Caco-2 (cell line): ENCODE data around the gene PKD1L1. TPM values are rescaled to one million over a fixed set of nuclear protein-coding genes. Genes with fewer than 3 reads are reported as not detected.

ENCODE experiments used
- BruUV-seq: library from RNA; stranded (reverse); fragments of 400-500 nt; replicated peaks from 2 replicates; lab custom pipeline; 2021; lab: Mats Ljungman, UMichigan
- CTCF ChIA-PET: fragments of 300-600 bp; sonication (Branson Sonifier 250); formaldehyde crosslinking; loops from one replicate; lab custom pipeline; 2022; ENCODE audit warnings: antibody characterized with exemption; lab: Charles Lee
- POLR2A ChIA-PET: fragments of 300-600 bp; sonication (Branson Sonifier 250); formaldehyde crosslinking; loops from one replicate; lab custom pipeline; 2022; ENCODE audit warnings: antibody characterized with exemption; lab: Charles Lee
- DNase-seq, 2 experiments: peaks; one replicate each; pipeline versions ENCODE4 v3.0.0 to v3.0.0-alpha.2; 2020 to 2022
- H3K27me3 ChIP-seq: replicated peaks from 2 replicates; pipeline ENCODE4 v1.6.0; 2011; ENCODE audit warnings: low read length; ENCODE audit not compliant: control insufficient read depth, insufficient read depth
- H3K36me3 ChIP-seq: 2 replicates; pipeline ENCODE4 v1.5.1; 2011; ENCODE audit warnings: low read length; ENCODE audit not compliant: control insufficient read depth, insufficient read depth
- H3K4me1 ChIP-seq: fragments of 250-450 bp; sonication (Bioruptor Pico); 2 replicates; pipeline ENCODE4 v1.5.1; 2020; ENCODE audit warnings: mild to moderate bottlenecking
- H3K4me3 ChIP-seq: 2 replicates; pipeline ENCODE4 v1.5.1; 2011; ENCODE audit warnings: low read depth, mild to moderate bottlenecking, control low read depth, low read length
- H3K9me3 ChIP-seq: fragments of 250-450 bp; sonication (Bioruptor Pico); 2 replicates; pipeline ENCODE4 v1.5.1; 2020; ENCODE audit warnings: mild to moderate bottlenecking, moderate library complexity
- H3K27ac Mint-ChIP-seq: one replicate; pipeline ENCODE4 v1.8.0; 2022; ENCODE audit warnings: mixed read lengths; ENCODE audit not compliant: unreplicated experiment
- H3K27me3 Mint-ChIP-seq: one replicate; pipeline ENCODE4 v1.8.0; 2022; ENCODE audit warnings: mixed read lengths; ENCODE audit not compliant: insufficient read depth, unreplicated experiment
- H3K36me3 Mint-ChIP-seq: one replicate; pipeline ENCODE4 v1.8.0; 2022; ENCODE audit warnings: mild to moderate bottlenecking, mixed read lengths; ENCODE audit not compliant: insufficient read depth, unreplicated experiment
- H3K4me1 Mint-ChIP-seq: one replicate; pipeline ENCODE4 v1.8.0; 2022; ENCODE audit warnings: low read depth, mixed read lengths; ENCODE audit not compliant: unreplicated experiment
- H3K4me3 Mint-ChIP-seq: one replicate; pipeline ENCODE4 v1.8.0; 2022; ENCODE audit warnings: mild to moderate bottlenecking, moderate library complexity, mixed read lengths; ENCODE audit not compliant: unreplicated experiment
- H3K9me3 Mint-ChIP-seq: one replicate; pipeline ENCODE4 v1.8.0; 2022; ENCODE audit warnings: mixed read lengths; ENCODE audit not compliant: unreplicated experiment
- intact Hi-C: fragments of 100-400 bp; cut with micrococcal nuclease; formaldehyde crosslinking; loops from one replicate; pipeline ENCODE4 v1.10.0; 2022; ENCODE audit not compliant: unreplicated experiment
- total RNA-seq: library from RNA; stranded (reverse); gene quantifications from 2 replicates; pipeline ENCODE4 v1.2.3, GENCODE V29; 2022
- TF ChIP-seq, protein P1 (sequence below), 2 experiments: fragments of 200-600 bp in 1 of 2; IDR thresholded peaks; 1 replicate in 1 of 2; 2 replicates in 1 of 2; pipeline versions ENCODE4 v1.5.1 to v1.8.0; 2011 to 2022; ENCODE audit warnings: antibody characterized with exemption in 1 of 2, control low read depth in 1 of 2, inconsistent platforms in 1 of 2, low read depth in 1 of 2, low read length in 1 of 2, mild to moderate bottlenecking in 1 of 2, moderate library complexity in 1 of 2; ENCODE audit not compliant: insufficient read depth in 1 of 2, severe bottlenecking in 1 of 2, unreplicated experiment in 1 of 2

Gene PKD1L1
- total RNA-seq, 1 experiment from 2014 or later = 0.25 TPM

DNA sequence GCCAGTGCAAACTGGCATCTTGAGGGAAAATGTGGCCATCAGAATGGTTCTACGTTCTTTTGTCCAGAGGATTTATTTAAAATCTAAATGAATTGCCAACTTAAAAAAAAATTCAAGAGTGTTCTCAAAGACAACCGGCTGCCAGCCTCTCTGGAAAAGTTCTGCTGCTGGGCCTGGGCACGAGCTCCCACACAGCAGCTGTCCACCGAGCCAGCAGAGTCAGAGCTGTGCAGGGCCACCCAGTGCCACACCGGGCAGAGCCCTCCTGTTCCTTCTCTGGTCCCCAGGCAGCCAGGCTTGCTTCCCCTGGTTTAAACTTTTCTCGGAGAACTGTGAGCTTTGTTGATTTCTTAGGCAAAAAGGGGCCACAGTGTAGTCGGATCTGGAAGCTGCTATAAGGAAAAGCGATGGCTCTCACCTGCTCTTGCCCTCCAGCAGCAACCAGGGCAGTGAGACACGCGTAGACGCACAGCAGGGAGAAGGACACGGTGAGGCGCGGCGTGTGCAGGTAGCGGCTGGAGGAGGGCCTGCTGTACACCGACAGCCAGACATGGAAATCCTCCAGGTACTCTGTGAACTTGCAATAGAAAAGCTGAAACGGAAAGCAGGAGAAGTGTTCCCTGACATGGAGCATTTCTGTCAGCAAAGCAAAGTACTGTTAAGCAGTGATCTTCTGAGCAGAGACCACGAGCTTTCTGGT lies 111.6 kb downstream of the PKD1L1 start:
- ChIA-PET POLR2A (no interaction called here), CTCF (no interaction called here)
- no peak overlapping the region for H3K4me3 ChIP-seq
- H3K27me3 ChIP-seq = no peaks in the 10 kb centered on the region
- H3K27ac Mint-ChIP-seq = no peak overlapping the region
- no peak overlapping the region for H3K4me3 Mint-ChIP-seq
- BruUV-seq = no TSS peak
- no peaks in the 10 kb centered on the region for H3K36me3 ChIP-seq
- TF ChIP-seq, protein P1, sequence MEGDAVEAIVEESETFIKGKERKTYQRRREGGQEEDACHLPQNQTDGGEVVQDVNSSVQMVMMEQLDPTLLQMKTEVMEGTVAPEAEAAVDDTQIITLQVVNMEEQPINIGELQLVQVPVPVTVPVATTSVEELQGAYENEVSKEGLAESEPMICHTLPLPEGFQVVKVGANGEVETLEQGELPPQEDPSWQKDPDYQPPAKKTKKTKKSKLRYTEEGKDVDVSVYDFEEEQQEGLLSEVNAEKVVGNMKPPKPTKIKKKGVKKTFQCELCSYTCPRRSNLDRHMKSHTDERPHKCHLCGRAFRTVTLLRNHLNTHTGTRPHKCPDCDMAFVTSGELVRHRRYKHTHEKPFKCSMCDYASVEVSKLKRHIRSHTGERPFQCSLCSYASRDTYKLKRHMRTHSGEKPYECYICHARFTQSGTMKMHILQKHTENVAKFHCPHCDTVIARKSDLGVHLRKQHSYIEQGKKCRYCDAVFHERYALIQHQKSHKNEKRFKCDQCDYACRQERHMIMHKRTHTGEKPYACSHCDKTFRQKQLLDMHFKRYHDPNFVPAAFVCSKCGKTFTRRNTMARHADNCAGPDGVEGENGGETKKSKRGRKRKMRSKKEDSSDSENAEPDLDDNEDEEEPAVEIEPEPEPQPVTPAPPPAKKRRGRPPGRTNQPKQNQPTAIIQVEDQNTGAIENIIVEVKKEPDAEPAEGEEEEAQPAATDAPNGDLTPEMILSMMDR (IDR thresholded peaks at IDR 0.05; ENCODE audit: insufficient read depth in 1 of 2, low read depth in 1 of 2, low read length in 1 of 2, severe bottlenecking in 1 of 2, unreplicated experiment in 1 of 2) = no peak
- no peaks in the 10 kb centered on the region for H3K4me1 Mint-ChIP-seq
- no peaks in the 10 kb centered on the region for H3K27me3 Mint-ChIP-seq
- H3K9me3 Mint-ChIP-seq = no peaks in the 10 kb centered on the region
- no peak for DNase-seq
- no peaks in the 10 kb centered on the region for H3K9me3 ChIP-seq
- intact Hi-C loops = no loop called here
- no peaks in the 10 kb centered on the region for H3K4me1 ChIP-seq
- H3K36me3 Mint-ChIP-seq = no peaks in the 10 kb centered on the region

DNA sequence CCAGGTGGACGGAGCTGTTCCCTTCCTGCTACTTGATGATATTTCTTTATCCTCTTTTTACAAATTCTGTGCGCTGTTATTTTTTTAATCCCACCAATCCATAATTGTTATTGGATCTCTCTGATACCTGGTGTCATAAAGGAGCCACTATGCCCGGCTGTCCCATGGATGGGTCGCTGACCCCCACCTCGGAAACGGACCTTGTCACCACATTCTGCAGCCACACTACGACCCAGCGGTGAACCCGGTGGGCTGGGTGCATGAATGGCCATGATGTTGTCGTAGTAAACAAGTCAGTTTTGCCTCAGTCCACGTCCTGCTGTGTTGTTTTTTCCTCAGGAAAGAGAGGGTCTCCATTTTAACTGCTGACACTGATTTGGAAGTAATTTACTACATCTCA lies 112.2 kb downstream of the PKD1L1 start:
- H3K4me3 Mint-ChIP-seq = no peak overlapping the region
- H3K36me3 Mint-ChIP-seq = no peaks in the 10 kb centered on the region
- Histone ChIP-seq H3K36me3 (no peaks in the 10 kb centered on the region), H3K4me3 (no peak overlapping the region), H3K9me3 (no peaks in the 10 kb centered on the region), H3K4me1 (no peaks in the 10 kb centered on the region), H3K27me3 (no peaks in the 10 kb centered on the region)
- CTCF ChIA-PET = no interaction called here
- no peaks in the 10 kb centered on the region for H3K27me3 Mint-ChIP-seq
- no TSS peak for BruUV-seq
- intact Hi-C loops = no loop called here
- H3K9me3 Mint-ChIP-seq = no peaks in the 10 kb centered on the region
- POLR2A ChIA-PET = no interaction called here
- TF ChIP-seq, protein P1 (IDR thresholded peaks at IDR 0.05; ENCODE audit: insufficient read depth in 1 of 2, low read depth in 1 of 2, low read length in 1 of 2, severe bottlenecking in 1 of 2, unreplicated experiment in 1 of 2) = no peak
- H3K4me1 Mint-ChIP-seq = no peaks in the 10 kb centered on the region
- DNase-seq = no peak
- no peak overlapping the region for H3K27ac Mint-ChIP-seq

GRCh38 chr7:47833211-47833610 lies 115.1 kb downstream of the PKD1L1 start:
- Histone ChIP-seq H3K9me3 (no peaks in the 10 kb centered on the region), H3K36me3 (no peaks in the 10 kb centered on the region), H3K27me3 (no peaks in the 10 kb centered on the region), H3K4me3 (no peak overlapping the region), H3K4me1 (no peaks in the 10 kb centered on the region)
- ChIA-PET POLR2A (no interaction called here), CTCF (interaction anchor here (0.6 kb wide), 1 partner anchor 14 kb away, joined by 4 read pairs; no protein-coding TSS in a partner anchor)
- H3K9me3 Mint-ChIP-seq = no peaks in the 10 kb centered on the region
- TF ChIP-seq, protein P1 (IDR thresholded peaks at IDR 0.05; ENCODE audit: insufficient read depth in 1 of 2, low read depth in 1 of 2, low read length in 1 of 2, severe bottlenecking in 1 of 2, unreplicated experiment in 1 of 2) = no peak
- no peak for DNase-seq
- H3K27ac Mint-ChIP-seq = no peak overlapping the region
- no peaks in the 10 kb centered on the region for H3K36me3 Mint-ChIP-seq
- intact Hi-C loops = no loop called here
- no peak overlapping the region for H3K4me3 Mint-ChIP-seq
- H3K27me3 Mint-ChIP-seq = no peaks in the 10 kb centered on the region
- no TSS peak for BruUV-seq
- H3K4me1 Mint-ChIP-seq = no peaks in the 10 kb centered on the region
